CD4-positive, alpha-beta T cell treated with Interleukin-6 at 100 ng/mL for 8 hours (primary cell): ENCODE results near the gene NIPAL4.
"Not testable (repeated sequence)": the region's sequence is repeated elsewhere in the genome, so short reads cannot be mapped to it uniquely, and the experiment has no call there.

Experiments
- DNase-seq: peaks from one replicate; pipeline ENCODE4 v3.0.0-alpha.2; 2020; ENCODE audit warnings: mixed read lengths, low spot score

NIPAL4 gene

GRCh38 chr5:157463621-157464518, 3.9 kb downstream of the NIPAL4 start:
- no peak for DNase-seq

GRCh38 chr5:157464519-157465171, 4.6 kb downstream of the NIPAL4 start:
- peak; percentile 30 for DNase-seq

GRCh38 chr5:157468293-157468965, 8.4 kb downstream of the NIPAL4 start:
- no peak for DNase-seq

- DNase-seq: no peak
Measured at GRCh38 chr5:157469073-157469472, 9.1 kb downstream of the NIPAL4 start.

GRCh38 chr5:157469687-157470086, 9.7 kb downstream of the NIPAL4 start:
- DNase-seq: no peak

- DNase-seq: no peak
Measured at GRCh38 chr5:157470631-157471030, 10.6 kb downstream of the NIPAL4 start.

GRCh38 chr5:157471709-157472108, 11.7 kb downstream of the NIPAL4 start:
- no peak for DNase-seq

GRCh38 chr5:157473383-157474320, 13.6 kb downstream of the NIPAL4 start:
- no peak for DNase-seq

GRCh38 chr5:157475432-157475831, 15.4 kb downstream of the NIPAL4 start:
- no peak for DNase-seq

- peak; percentile 37 for DNase-seq
Measured at GRCh38 chr5:157476702-157477408, 16.8 kb downstream of the NIPAL4 start.

- DNase-seq: no peak
Measured at GRCh38 chr5:157477814-157478494, 17.9 kb downstream of the NIPAL4 start.

- no peak for DNase-seq
Measured at GRCh38 chr5:157478726-157479125, 18.7 kb downstream of the NIPAL4 start.

- no peak for DNase-seq
Measured at GRCh38 chr5:157479166-157479565, 19.2 kb downstream of the NIPAL4 start.

- no peak for DNase-seq
Measured at GRCh38 chr5:157479612-157480510, 19.8 kb downstream of the NIPAL4 start.

- no peak for DNase-seq
Measured at GRCh38 chr5:157481265-157481664, 21.3 kb downstream of the NIPAL4 start.

GRCh38 chr5:157481666-157482065, 21.7 kb downstream of the NIPAL4 start:
- no peak for DNase-seq

- not testable (repeated sequence) for DNase-seq
Measured at GRCh38 chr5:157482702-157483101, 22.7 kb downstream of the NIPAL4 start.

- no peak for DNase-seq
Measured at GRCh38 chr5:157484768-157485167, 24.8 kb downstream of the NIPAL4 start.

- no peak for DNase-seq
Measured at GRCh38 chr5:157485340-157485739, 25.3 kb downstream of the NIPAL4 start.
